Astrocyte (in vitro differentiated cells and primary cell): Measurements from ENCODE around the gene LGR6. TPM values are rescaled to one million over a fixed set of nuclear protein-coding genes. Genes with fewer than 3 reads are reported as not detected.

Experiments used
- DNase-seq: peaks from one replicate; pipeline ENCODE4 v3.0.0-alpha.2; 2010; ENCODE audit warnings: low read depth
- FAIRE-seq: peaks from 2 replicates; lab custom pipeline; 2011; peaks lifted over from hg19 to GRCh38; lab: Jason Lieb, UNC
- H2AFZ ChIP-seq: 2 replicates; pipeline ENCODE4 v1.6.0; 2012; ENCODE audit warnings: low read depth, low read length, inconsistent platforms
- H3K27ac ChIP-seq: 2 replicates; pipeline ENCODE4 v1.5.1; 2011; ENCODE audit warnings: low read depth, low read length, inconsistent platforms
- H3K27me3 ChIP-seq: 2 replicates; pipeline ENCODE4 v1.6.0; 2011; ENCODE audit warnings: low read length, inconsistent platforms; ENCODE audit not compliant: insufficient read depth
- H3K36me3 ChIP-seq: 2 replicates; pipeline ENCODE4 v1.5.1; 2011; ENCODE audit warnings: low read length, inconsistent platforms; ENCODE audit not compliant: insufficient read depth
- H3K4me1 ChIP-seq: 2 replicates; pipeline ENCODE4 v1.5.1; 2011; ENCODE audit warnings: low read length, inconsistent platforms; ENCODE audit not compliant: insufficient read depth
- H3K4me2 ChIP-seq: 2 replicates; pipeline ENCODE4 v1.6.0; 2012; ENCODE audit warnings: low read length, inconsistent platforms
- H3K4me3 ChIP-seq: 2 replicates; pipeline ENCODE4 v1.5.1; 2011; ENCODE audit warnings: low read depth, mild to moderate bottlenecking, low read length, inconsistent platforms; ENCODE audit not compliant: insufficient read depth
- H3K79me2 ChIP-seq: 2 replicates; pipeline ENCODE4 v1.6.0; 2012; ENCODE audit warnings: mild to moderate bottlenecking, low read length, inconsistent platforms; ENCODE audit not compliant: insufficient read depth
- H3K9ac ChIP-seq: 2 replicates; pipeline ENCODE4 v1.6.0; 2012; ENCODE audit warnings: mild to moderate bottlenecking, low read length, inconsistent platforms
- H3K9me3 ChIP-seq: 2 replicates; pipeline ENCODE4 v1.5.1; 2012; ENCODE audit warnings: low read depth, mild to moderate bottlenecking, low read length, inconsistent platforms; ENCODE audit not compliant: insufficient read depth
- H4K20me1 ChIP-seq: 2 replicates; pipeline ENCODE4 v1.6.0; 2012; ENCODE audit warnings: low read length, inconsistent platforms; ENCODE audit not compliant: insufficient read depth
- H3K27ac Mint-ChIP-seq: one replicate; pipeline ENCODE4 v1.8.0; 2021; ENCODE audit warnings: mild to moderate bottlenecking, mixed read lengths; ENCODE audit not compliant: unreplicated experiment
- H3K27me3 Mint-ChIP-seq: one replicate; pipeline ENCODE4 v1.8.0; 2021; ENCODE audit warnings: low read depth, mixed read lengths; ENCODE audit not compliant: unreplicated experiment
- H3K36me3 Mint-ChIP-seq: one replicate; pipeline ENCODE4 v1.8.0; 2021; ENCODE audit warnings: low read depth, mixed read lengths; ENCODE audit not compliant: unreplicated experiment
- H3K4me1 Mint-ChIP-seq: one replicate; pipeline ENCODE4 v1.8.0; 2021; ENCODE audit warnings: low read depth, mixed read lengths; ENCODE audit not compliant: unreplicated experiment
- H3K4me3 Mint-ChIP-seq: one replicate; pipeline ENCODE4 v1.8.0; 2021; ENCODE audit warnings: mild to moderate bottlenecking, moderate library complexity, mixed read lengths; ENCODE audit not compliant: unreplicated experiment
- H3K9me3 Mint-ChIP-seq: one replicate; pipeline ENCODE4 v1.8.0; 2021; ENCODE audit warnings: mild to moderate bottlenecking, mixed read lengths; ENCODE audit not compliant: unreplicated experiment
- CTCF ChIP-seq: IDR thresholded peaks from 2 replicates; pipeline ENCODE4 v1.5.1; 2011; ENCODE audit warnings: low read depth, mild to moderate bottlenecking, inconsistent platforms, low read length, moderate library complexity; ENCODE audit not compliant: insufficient read depth
- EZH2 ChIP-seq: IDR thresholded peaks from 2 replicates; pipeline ENCODE4 v1.6.1; 2012; ENCODE audit warnings: mild to moderate bottlenecking, low read length, inconsistent platforms; ENCODE audit not compliant: insufficient read depth
- total RNA-seq: library from RNA; stranded (reverse); gene quantifications from 2 replicates; pipeline ENCODE4 v1.2.1, GENCODE V29; 2021

LGR6 gene
- total RNA-seq, 1 donor from 2014 or later: 0.27 TPM

GRCh38 chr1:202278751-202279150 is 85.2 kb downstream of the LGR6 start:
- H3K27me3 Mint-ChIP-seq: peaks cover 15% of the 10 kb centered on the region
- Histone ChIP-seq H4K20me1 (no peaks in the 10 kb centered on the region), H2AFZ (no peak overlapping the region), H3K9me3 (no peaks in the 10 kb centered on the region), H3K36me3 (no peaks in the 10 kb centered on the region), H3K4me3 (no peak overlapping the region), H3K9ac (no peak overlapping the region), H3K79me2 (no peaks in the 10 kb centered on the region), H3K4me1 (peaks cover 42% of the 10 kb centered on the region), H3K4me2 (no peak overlapping the region), H3K27ac (no peak overlapping the region), H3K27me3 (no peaks in the 10 kb centered on the region)
- H3K36me3 Mint-ChIP-seq: no peaks in the 10 kb centered on the region
- H3K27ac Mint-ChIP-seq: no peak overlapping the region
- no peak overlapping the region for H3K4me3 Mint-ChIP-seq
- DNase-seq (no peak), FAIRE-seq (no peak)
- no peak for TF ChIP-seq EZH2
- TF ChIP-seq CTCF: no peak
- H3K4me1 Mint-ChIP-seq: peaks cover 37% of the 10 kb centered on the region
- no peaks in the 10 kb centered on the region for H3K9me3 Mint-ChIP-seq

- Histone ChIP-seq H3K27ac (no peak overlapping the region), H3K27me3 (no peaks in the 10 kb centered on the region), H3K9ac (no peak overlapping the region), H3K9me3 (no peaks in the 10 kb centered on the region), H3K36me3 (no peaks in the 10 kb centered on the region), H3K4me1 (peaks cover 52% of the 10 kb centered on the region), H3K4me2 (peak overlapping the region; percentile 46), H4K20me1 (no peaks in the 10 kb centered on the region), H3K4me3 (no peak overlapping the region), H2AFZ (no peak overlapping the region), H3K79me2 (no peaks in the 10 kb centered on the region)
- no peaks in the 10 kb centered on the region for H3K36me3 Mint-ChIP-seq
- DNase-seq (peak; percentile 39), FAIRE-seq (no peak)
- H3K9me3 Mint-ChIP-seq: no peaks in the 10 kb centered on the region
- no peak overlapping the region for H3K4me3 Mint-ChIP-seq
- H3K27ac Mint-ChIP-seq: peak overlapping the region; percentile 9
- H3K4me1 Mint-ChIP-seq: peaks cover 45% of the 10 kb centered on the region
- TF ChIP-seq CTCF (no peak), EZH2 (no peak)
- H3K27me3 Mint-ChIP-seq: peaks cover 11% of the 10 kb centered on the region
Measured at GRCh38 chr1:202279806-202280205, 86.2 kb downstream of the LGR6 start.

GRCh38 chr1:202280595-202280994 is 87.0 kb downstream of the LGR6 start:
- peak overlapping the region; percentile 89 for H3K27ac Mint-ChIP-seq

More at GRCh38 chr1:202280595-202280994, 87.0 kb downstream of the LGR6 start:
- H3K9me3 ChIP-seq: no peaks in the 10 kb centered on the region
- no peak overlapping the region for H2AFZ ChIP-seq
- TF ChIP-seq EZH2: no peak
- TF ChIP-seq CTCF: no peak
- Mint-ChIP-seq H3K27me3 (peaks cover 11% of the 10 kb centered on the region), H3K4me1 (peaks cover 47% of the 10 kb centered on the region), H3K36me3 (no peaks in the 10 kb centered on the region), H3K4me3 (no peak overlapping the region), H3K9me3 (no peaks in the 10 kb centered on the region)
- no peaks in the 10 kb centered on the region for H3K36me3 ChIP-seq
- no peaks in the 10 kb centered on the region for H3K27me3 ChIP-seq
- H3K4me3 ChIP-seq: no peak overlapping the region
- H3K4me1 ChIP-seq: peaks cover 53% of the 10 kb centered on the region
- no peaks in the 10 kb centered on the region for H3K79me2 ChIP-seq
- peak overlapping the region; percentile 72 for H3K4me2 ChIP-seq
- H3K9ac ChIP-seq: no peak overlapping the region
- DNase-seq: no peak
- H4K20me1 ChIP-seq: no peaks in the 10 kb centered on the region
- FAIRE-seq: no peak
- no peak overlapping the region for H3K27ac ChIP-seq
